Osteoblast (primary cell): ENCODE measurements around the gene CCNL2. TPM values are rescaled to one million over a fixed set of nuclear protein-coding genes. Genes with fewer than 3 reads are reported as not detected.
"Not testable (repeated sequence)": the region's sequence is repeated elsewhere in the genome, so short reads cannot be mapped to it uniquely, and the experiment has no call there.

Experiments
- DNase-seq: peaks from one replicate; pipeline ENCODE4 v3.0.0; 2011; ENCODE audit warnings: low spot score, mixed read lengths; ENCODE audit not compliant: insufficient read length; ENCODE audit errors: missing footprints
- H2AFZ ChIP-seq: 2 replicates; pipeline ENCODE4 v1.6.0; 2011; ENCODE audit warnings: mild to moderate bottlenecking, low read length
- H3K27ac ChIP-seq: 2 replicates; pipeline ENCODE4 v1.5.1; 2011; ENCODE audit warnings: mild to moderate bottlenecking, low read depth, low read length, moderate library complexity
- H3K27me3 ChIP-seq: 2 replicates; pipeline ENCODE4 v1.6.0; 2012; ENCODE audit warnings: mild to moderate bottlenecking, control low read depth, inconsistent platforms, low read length, moderate library complexity; ENCODE audit not compliant: insufficient read depth
- H3K36me3 ChIP-seq: 2 replicates; pipeline ENCODE4 v1.5.1; 2011; ENCODE audit warnings: mild to moderate bottlenecking, low read length, control low read depth, moderate library complexity; ENCODE audit not compliant: insufficient read depth
- H3K4me1 ChIP-seq: 2 replicates; pipeline ENCODE4 v1.5.1; 2011; ENCODE audit warnings: mild to moderate bottlenecking, low read length, control low read depth, moderate library complexity; ENCODE audit not compliant: insufficient read depth
- H3K4me2 ChIP-seq: 2 replicates; pipeline ENCODE4 v1.6.0; 2011; ENCODE audit warnings: mild to moderate bottlenecking, low read length; ENCODE audit not compliant: insufficient read depth
- H3K4me3 ChIP-seq: fragments of 200-600 bp; sonication (generic); 3 replicates; pipeline ENCODE4 v1.5.1; 2012; ENCODE audit warnings: mild to moderate bottlenecking, low read length, inconsistent platforms; ENCODE audit not compliant: insufficient read depth
- H3K79me2 ChIP-seq: 2 replicates; pipeline ENCODE4 v1.6.0; 2012; ENCODE audit warnings: mild to moderate bottlenecking, low read length, control low read depth, inconsistent platforms; ENCODE audit not compliant: insufficient read depth
- H3K9me3 ChIP-seq: 2 replicates; pipeline ENCODE4 v1.5.1; 2011; ENCODE audit warnings: low read depth, low read length, control low read depth
- H4K20me1 ChIP-seq: 2 replicates; pipeline ENCODE4 v1.6.0; 2012; ENCODE audit warnings: mild to moderate bottlenecking, low read length, control low read depth; ENCODE audit not compliant: insufficient read depth
- CTCF ChIP-seq: IDR thresholded peaks from 2 replicates; pipeline ENCODE4 v1.5.1; 2011; ENCODE audit warnings: mild to moderate bottlenecking, low read depth, low read length, moderate library complexity; ENCODE audit errors: extremely low read depth
- total RNA-seq: library from RNA; depleted of rRNA; stranded (reverse); fragments of >200 nt; gene quantifications from 2 replicates; pipeline ENCODE4 v1.2.3, GENCODE V29; 2012

CCNL2 gene
- total RNA-seq = 138 and 139 TPM in 2 replicates

GRCh38 chr1:1399187-1399871, at the start of gene CCNL2:
Gene CCNL2 (minus strand): TSS chr1:1399335. CDS start chr1:1399306, 29 bp downstream.
- H3K4me1 ChIP-seq = peaks cover 23% of the 10 kb centered on the region
- H4K20me1 ChIP-seq = peaks cover 35% of the 10 kb centered on the region
- H3K79me2 ChIP-seq = peaks cover 78% of the 10 kb centered on the region
- peak within 1 kb of the TSS; percentile 100 for H3K4me2 ChIP-seq
- TF ChIP-seq CTCF = peak; percentile 43
- peak; percentile 100 for DNase-seq
- H3K36me3 ChIP-seq = peaks cover 57% of the 10 kb centered on the region
- peak within 1 kb of the TSS; percentile 99 for H3K4me3 ChIP-seq
- H3K27ac ChIP-seq = peak within 1 kb of the TSS; percentile 89
- H3K9me3 ChIP-seq = no peaks in the 10 kb centered on the region
- H3K27me3 ChIP-seq = no peaks in the 10 kb centered on the region
- peak within 1 kb of the TSS; percentile 88 for H2AFZ ChIP-seq

GRCh38 chr1:1446631-1447030, 47.5 kb upstream of the CCNL2 start:
- not testable (repeated sequence) for H3K4me2 ChIP-seq, H3K9me3 ChIP-seq

GRCh38 chr1:1442069-1442770, 43.1 kb upstream of the CCNL2 start:
- H2AFZ ChIP-seq = no peak overlapping the region
- no peak overlapping the region for H3K4me3 ChIP-seq
- H4K20me1 ChIP-seq = no peaks in the 10 kb centered on the region
- H3K27ac ChIP-seq = no peak overlapping the region
- no peak for TF ChIP-seq CTCF
- H3K9me3 ChIP-seq = no peaks in the 10 kb centered on the region
- DNase-seq = peak; percentile 84
- H3K4me1 ChIP-seq = peaks cover 5% of the 10 kb centered on the region
- no peak overlapping the region for H3K4me2 ChIP-seq
- H3K79me2 ChIP-seq = no peaks in the 10 kb centered on the region
- no peaks in the 10 kb centered on the region for H3K36me3 ChIP-seq
- H3K27me3 ChIP-seq = no peaks in the 10 kb centered on the region

More at GRCh38 chr1:1446631-1447030, 47.5 kb upstream of the CCNL2 start:
- H3K4me1 ChIP-seq, H3K36me3 ChIP-seq, H3K27me3 ChIP-seq, H4K20me1 ChIP-seq, DNase-seq, H3K27ac ChIP-seq, H3K79me2 ChIP-seq, H3K4me3 ChIP-seq, H2AFZ ChIP-seq: not testable (repeated sequence)

GRCh38 chr1:1441002-1441888, 42.1 kb upstream of the CCNL2 start:
- Histone ChIP-seq H3K4me1 (peaks cover 5% of the 10 kb centered on the region), H3K4me3 (no peak overlapping the region), H3K27me3 (peaks cover 3% of the 10 kb centered on the region), H2AFZ (peak overlapping the region; percentile 62), H3K27ac (no peak overlapping the region), H3K36me3 (no peaks in the 10 kb centered on the region), H3K4me2 (peak overlapping the region; percentile 55), H4K20me1 (no peaks in the 10 kb centered on the region), H3K79me2 (no peaks in the 10 kb centered on the region), H3K9me3 (no peaks in the 10 kb centered on the region)
- TF ChIP-seq CTCF = peak; percentile 81
- DNase-seq = peak; percentile 100
